Measurements from ENCODE around the gene PDCD1.
"Not testable (repeated sequence)": the region's sequence is repeated elsewhere in the genome, so short reads cannot be mapped to it uniquely, and the experiment has no call there.

GRCh38 chr2:241817821-241818215 lies 40.9 kb downstream of the PDCD1 start:
- TF ChIP-seq, protein P1, sequence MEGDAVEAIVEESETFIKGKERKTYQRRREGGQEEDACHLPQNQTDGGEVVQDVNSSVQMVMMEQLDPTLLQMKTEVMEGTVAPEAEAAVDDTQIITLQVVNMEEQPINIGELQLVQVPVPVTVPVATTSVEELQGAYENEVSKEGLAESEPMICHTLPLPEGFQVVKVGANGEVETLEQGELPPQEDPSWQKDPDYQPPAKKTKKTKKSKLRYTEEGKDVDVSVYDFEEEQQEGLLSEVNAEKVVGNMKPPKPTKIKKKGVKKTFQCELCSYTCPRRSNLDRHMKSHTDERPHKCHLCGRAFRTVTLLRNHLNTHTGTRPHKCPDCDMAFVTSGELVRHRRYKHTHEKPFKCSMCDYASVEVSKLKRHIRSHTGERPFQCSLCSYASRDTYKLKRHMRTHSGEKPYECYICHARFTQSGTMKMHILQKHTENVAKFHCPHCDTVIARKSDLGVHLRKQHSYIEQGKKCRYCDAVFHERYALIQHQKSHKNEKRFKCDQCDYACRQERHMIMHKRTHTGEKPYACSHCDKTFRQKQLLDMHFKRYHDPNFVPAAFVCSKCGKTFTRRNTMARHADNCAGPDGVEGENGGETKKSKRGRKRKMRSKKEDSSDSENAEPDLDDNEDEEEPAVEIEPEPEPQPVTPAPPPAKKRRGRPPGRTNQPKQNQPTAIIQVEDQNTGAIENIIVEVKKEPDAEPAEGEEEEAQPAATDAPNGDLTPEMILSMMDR (IDR thresholded peaks at IDR 0.05; ENCODE audit: insufficient read depth, low read length) = not testable (repeated sequence)
- not testable (repeated sequence) for TF ChIP-seq POLR2AphosphoS5 (IDR thresholded peaks at IDR 0.05; ENCODE audit: low read depth); REST (IDR thresholded peaks at IDR 0.05; ENCODE audit: insufficient replicate concordance, low read depth); SPI1 (IDR thresholded peaks at IDR 0.05; ENCODE audit: borderline replicate concordance, low read depth); GABPA (IDR thresholded peaks at IDR 0.05; ENCODE audit: low read depth)

All from HL-60 (cell line).